Large intestine (tissue), 3 donors: ENCODE results near the gene CLEC16A. TPM values are rescaled to one million over a fixed set of nuclear protein-coding genes. Genes with fewer than 3 reads are reported as not detected.

Source experiments
- DNase-seq, 2 donors: peaks; one replicate each; pipeline versions ENCODE4 v3.0.0 to v3.0.0-alpha.2; 2013
- H3K27ac ChIP-seq: one replicate; pipeline ENCODE4 v1.5.1; 2013; ENCODE audit warnings: low read length
- H3K27me3 ChIP-seq: 2 replicates; pipeline ENCODE4 v1.6.1; 2013; ENCODE audit warnings: low read length; ENCODE audit not compliant: control insufficient read depth, insufficient read depth
- H3K36me3 ChIP-seq: 2 replicates; pipeline ENCODE4 v1.6.1; 2013; ENCODE audit warnings: low read length; ENCODE audit not compliant: control insufficient read depth, insufficient read depth
- H3K4me1 ChIP-seq: one replicate; pipeline ENCODE4 v1.6.1; 2013; ENCODE audit warnings: low read length; ENCODE audit not compliant: control insufficient read depth, insufficient read depth
- H3K4me3 ChIP-seq: one replicate; pipeline ENCODE4 v1.5.1; 2013; ENCODE audit warnings: low read length
- H3K9me3 ChIP-seq: one replicate; pipeline ENCODE4 v1.6.1; 2013; ENCODE audit warnings: mild to moderate bottlenecking, low read depth, low read length, moderate library complexity; ENCODE audit not compliant: control insufficient read depth
- WGBS: methylation state at CpG from one replicate; pipeline ENCODE4 v1.1.5; 2013; ENCODE audit warnings: low lambda C conversion rate; ENCODE audit not compliant: insufficient coverage; 5-methylcytosine and 5-hydroxymethylcytosine counted together
- polyA plus RNA-seq: library from polyadenylated mRNA; unstranded; fragments of 120-200 nt; gene quantifications from one replicate; pipeline ENCODE4 v1.2.1, GENCODE V29; 2013

Gene CLEC16A
- polyA plus RNA-seq, 1 donor: 13.2 TPM

GRCh38 chr16:11060842-11061241, 116.5 kb downstream of the CLEC16A start:
- WGBS: no CpG with 5 or more reads among the region's 7 CpGs
- Histone ChIP-seq H3K27me3 (no peaks in the 10 kb centered on the region), H3K27ac (no peak overlapping the region), H3K36me3 (peaks cover 25% of the 10 kb centered on the region), H3K9me3 (no peaks in the 10 kb centered on the region), H3K4me3 (no peak overlapping the region), H3K4me1 (no peaks in the 10 kb centered on the region)
- no peak for DNase-seq

DNA sequence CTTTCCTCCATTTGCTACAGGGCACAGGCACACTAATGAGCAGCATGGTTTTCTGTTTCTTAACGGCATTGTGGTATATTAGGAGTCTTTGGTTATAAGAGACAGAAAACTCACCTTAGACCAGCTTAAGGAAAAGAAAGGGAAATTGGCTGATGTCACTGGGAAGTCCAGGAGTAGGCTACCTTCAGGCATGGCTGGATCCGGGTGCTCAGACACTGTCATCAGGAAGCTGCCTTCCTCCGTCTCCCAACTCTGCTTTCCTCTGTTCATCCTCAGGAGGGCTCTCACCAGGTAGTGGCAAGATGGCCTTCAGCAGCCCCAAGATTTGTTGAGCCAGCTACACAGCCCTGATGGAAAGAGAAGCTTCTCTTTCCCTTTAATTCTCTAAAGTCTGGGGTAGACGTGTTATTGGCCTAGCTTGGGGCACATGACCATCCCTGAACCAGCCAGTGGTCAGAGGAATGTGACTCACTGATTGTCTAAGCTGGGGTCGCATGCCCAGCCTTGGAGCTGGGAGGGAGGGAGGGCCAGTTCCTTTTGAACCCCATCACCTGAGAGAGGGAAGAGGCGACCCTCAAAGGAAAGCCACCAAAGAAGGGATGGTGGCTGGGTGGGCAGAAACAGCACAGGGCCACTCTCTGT, 117.4 kb downstream of the CLEC16A start:
- Histone ChIP-seq H3K4me1 (no peaks in the 10 kb centered on the region), H3K36me3 (peaks cover 23% of the 10 kb centered on the region), H3K4me3 (no peak overlapping the region), H3K9me3 (no peaks in the 10 kb centered on the region), H3K27me3 (no peaks in the 10 kb centered on the region), H3K27ac (no peak overlapping the region)
- DNase-seq: no peak
- WGBS: 100% methylated on average over 1 of the region's 6 CpGs

DNA sequence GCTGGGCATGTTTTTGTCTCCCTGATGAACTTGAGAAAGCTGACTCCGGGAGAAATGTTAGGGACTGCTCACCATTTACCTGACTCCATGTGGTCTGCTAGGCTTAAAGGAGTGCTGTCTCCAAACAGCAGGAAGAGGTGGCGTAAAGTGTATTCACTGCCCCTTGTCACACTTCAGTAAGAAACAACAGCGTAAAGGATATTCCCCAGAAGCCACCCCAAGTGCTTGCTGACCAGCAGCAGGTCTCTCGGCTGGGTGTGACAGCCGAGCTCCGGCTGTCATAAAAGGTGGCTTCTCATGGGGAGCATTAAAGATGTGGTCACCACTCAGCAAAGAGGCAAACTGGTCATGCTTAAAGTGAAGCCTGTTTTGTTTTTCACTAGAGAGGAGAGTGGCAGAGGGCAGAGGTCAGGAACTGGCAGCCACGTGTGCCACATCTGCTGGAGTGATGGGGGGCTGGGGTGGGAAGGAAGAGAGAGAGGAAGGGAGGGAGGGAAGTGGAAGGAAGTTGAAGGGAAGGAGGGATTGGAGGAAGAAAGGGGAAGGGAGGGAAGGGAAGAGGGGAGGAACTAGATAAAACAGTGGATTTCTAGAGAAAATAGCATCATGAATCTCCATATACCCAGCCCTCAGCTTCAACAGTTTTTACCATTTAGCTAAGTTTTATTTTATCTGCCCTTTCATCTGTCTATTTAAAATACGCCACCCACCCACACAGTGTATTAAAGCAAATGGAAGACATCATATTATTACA, 119.3 kb downstream of the CLEC16A start:
- DNase-seq: no peak
- Histone ChIP-seq H3K27me3 (no peaks in the 10 kb centered on the region), H3K4me3 (no peak overlapping the region), H3K4me1 (no peaks in the 10 kb centered on the region), H3K36me3 (peaks cover 21% of the 10 kb centered on the region), H3K9me3 (no peaks in the 10 kb centered on the region), H3K27ac (no peak overlapping the region)
- WGBS: no CpG with 5 or more reads among the region's 8 CpGs

GRCh38 chr16:11064202-11064540, 119.8 kb downstream of the CLEC16A start:
- Histone ChIP-seq H3K4me3 (no peak overlapping the region), H3K36me3 (peaks cover 22% of the 10 kb centered on the region), H3K4me1 (no peaks in the 10 kb centered on the region), H3K9me3 (no peaks in the 10 kb centered on the region), H3K27me3 (no peaks in the 10 kb centered on the region), H3K27ac (no peak overlapping the region)
- WGBS: no CpG with 5 or more reads among the region's 3 CpGs
- DNase-seq: no peak

GRCh38 chr16:11064851-11065250, 120.5 kb downstream of the CLEC16A start:
- no peaks in the 10 kb centered on the region for H3K4me1 ChIP-seq
- no peak for DNase-seq
- no CpG with 5 or more reads among the region's 3 CpGs for WGBS
- peaks cover 25% of the 10 kb centered on the region for H3K36me3 ChIP-seq
- no peaks in the 10 kb centered on the region for H3K27me3 ChIP-seq
- H3K9me3 ChIP-seq: no peaks in the 10 kb centered on the region
- H3K27ac ChIP-seq: no peak overlapping the region
- H3K4me3 ChIP-seq: no peak overlapping the region

- Histone ChIP-seq H3K4me3 (no peak overlapping the region), H3K27me3 (no peaks in the 10 kb centered on the region), H3K27ac (no peak overlapping the region), H3K36me3 (peaks cover 19% of the 10 kb centered on the region), H3K4me1 (no peaks in the 10 kb centered on the region), H3K9me3 (no peaks in the 10 kb centered on the region)
- no peak for DNase-seq
- WGBS: no CpG with 5 or more reads among the region's 14 CpGs
These were observed 122.0 kb downstream of the CLEC16A start for GRCh38 chr16:11066261-11066870.

DNA sequence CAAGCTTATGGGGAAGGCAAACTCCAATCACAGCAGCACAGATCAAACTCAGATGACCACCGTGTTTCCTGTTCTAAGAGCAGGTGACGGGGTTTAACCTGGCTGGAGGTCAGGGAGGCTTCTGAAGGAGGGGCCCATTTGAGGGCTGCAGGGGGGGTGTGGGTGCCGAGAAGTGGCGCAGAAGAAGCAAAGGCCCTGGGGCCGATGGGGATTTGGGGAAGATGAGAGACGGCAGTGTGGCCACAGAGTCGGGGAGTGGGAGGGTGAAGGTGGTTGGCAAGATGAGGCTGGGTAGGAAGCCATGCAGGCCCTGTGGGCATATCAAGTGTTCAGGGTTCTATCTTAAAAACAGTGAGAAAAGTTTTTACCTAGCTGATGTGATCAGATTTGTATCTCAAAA, 122.9 kb downstream of the CLEC16A start:
- DNase-seq: no peak
- Histone ChIP-seq H3K27me3 (no peaks in the 10 kb centered on the region), H3K4me3 (no peak overlapping the region), H3K4me1 (no peaks in the 10 kb centered on the region), H3K27ac (no peak overlapping the region), H3K9me3 (no peaks in the 10 kb centered on the region), H3K36me3 (peaks cover 15% of the 10 kb centered on the region)
- WGBS: 100% methylated on average over 5 of the region's 7 CpGs

- Histone ChIP-seq H3K4me1 (no peaks in the 10 kb centered on the region), H3K36me3 (peaks cover 15% of the 10 kb centered on the region), H3K27ac (no peak overlapping the region), H3K27me3 (no peaks in the 10 kb centered on the region), H3K4me3 (no peak overlapping the region), H3K9me3 (no peaks in the 10 kb centered on the region)
- no peak for DNase-seq
- no CpG with 5 or more reads among the region's 7 CpGs for WGBS
These were observed 123.4 kb downstream of the CLEC16A start for GRCh38 chr16:11067697-11068141.

DNA sequence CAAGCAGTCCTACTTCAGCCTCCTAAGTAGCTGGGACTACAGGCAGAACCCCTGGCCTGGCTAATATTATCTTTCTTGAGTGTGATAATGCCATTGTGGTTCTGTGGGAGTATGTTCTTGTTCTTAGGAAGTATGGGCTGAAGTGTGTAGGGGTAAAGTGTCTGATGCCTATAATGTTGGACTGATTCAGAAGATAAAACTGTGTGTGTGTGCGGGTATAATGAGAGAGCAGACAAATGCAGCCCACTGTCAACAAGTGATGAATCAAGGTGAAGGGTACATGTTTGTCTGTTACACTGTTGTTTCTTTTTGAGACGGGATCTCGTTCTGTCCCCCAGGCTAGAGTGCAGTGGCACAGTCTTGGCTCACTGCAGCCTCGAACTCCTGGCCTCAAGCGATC, 127.5 kb downstream of the CLEC16A start:
- no peak for DNase-seq
- no peaks in the 10 kb centered on the region for H3K9me3 ChIP-seq
- peaks cover 5% of the 10 kb centered on the region for H3K36me3 ChIP-seq
- no peaks in the 10 kb centered on the region for H3K27me3 ChIP-seq
- no peak overlapping the region for H3K4me3 ChIP-seq
- no peak overlapping the region for H3K27ac ChIP-seq
- no peaks in the 10 kb centered on the region for H3K4me1 ChIP-seq
- WGBS: no CpG with 5 or more reads among the region's 5 CpGs

DNA sequence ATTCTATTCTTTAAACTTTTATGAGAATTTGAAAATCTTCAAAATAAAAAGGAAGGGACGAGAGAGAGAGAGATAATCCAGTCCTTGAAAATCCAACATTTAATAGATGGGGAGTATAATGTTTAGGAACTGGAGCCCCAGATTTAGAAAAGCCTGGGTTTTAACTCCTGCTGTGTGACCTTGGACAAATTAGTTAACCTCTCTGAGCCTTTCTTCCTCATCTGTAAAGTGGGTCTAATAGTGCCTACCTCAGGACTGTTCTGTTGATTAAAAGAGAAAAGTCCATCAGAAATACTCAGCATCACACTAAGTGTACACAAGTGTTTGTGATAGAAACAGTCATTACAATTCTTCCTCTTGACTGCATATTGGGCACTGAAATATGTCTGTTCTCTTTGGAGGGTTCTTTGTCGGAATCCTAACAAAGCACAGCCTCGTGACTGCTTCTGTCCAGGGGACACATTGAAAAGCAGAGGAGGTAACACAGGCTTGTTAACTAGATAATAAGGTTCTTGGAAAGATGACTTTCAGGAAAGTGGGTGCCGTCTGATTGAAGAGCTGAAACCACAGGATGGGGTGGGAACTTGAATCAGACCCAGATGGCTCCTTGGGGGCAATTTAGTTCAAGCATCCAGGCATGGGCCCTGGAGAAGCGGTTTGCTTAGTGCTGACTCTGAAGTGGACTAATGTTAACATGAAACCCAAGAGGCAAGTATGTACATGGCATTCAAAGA, 128.2 kb downstream of the CLEC16A start:
- no peak for DNase-seq
- Histone ChIP-seq H3K4me1 (no peaks in the 10 kb centered on the region), H3K27me3 (no peaks in the 10 kb centered on the region), H3K4me3 (no peak overlapping the region), H3K9me3 (no peaks in the 10 kb centered on the region), H3K36me3 (peaks cover 5% of the 10 kb centered on the region), H3K27ac (no peak overlapping the region)
- 60% methylated on average over 1 of the region's 5 CpGs for WGBS
